ENCODE results near the gene NOS3. TPM values are rescaled to one million over a fixed set of nuclear protein-coding genes. Genes with fewer than 3 reads are reported as not detected.
"Not testable (repeated sequence)": the region's sequence is repeated elsewhere in the genome, so short reads cannot be mapped to it uniquely, and the experiment has no call there.

NOS3 gene
- total and polyA plus RNA-seq, 9 of the 15 experiments (the other 6 are each of a cell fraction or from before 2014, with no cell fraction given), result 1.1 to 121 (median 23.6) TPM

GRCh38 chr7:151026771-151027727 is 36.2 kb downstream of the NOS3 start (continued):
- TF ChIP-seq DEAF1 (CRISPR knock-in tag; IDR thresholded peaks at IDR 0.05) (0 out of 2 replicates have a peak, but pooled peaks have one; percentile 47), HDAC1 (IDR thresholded peaks at IDR 0.05) (peak; percentile 70 to 74; a peak in 2 of 4 replicates), USF1 (CRISPR knock-in tag; IDR thresholded peaks at IDR 0.05) (peak; percentile 67), NFIC (IDR thresholded peaks at IDR 0.05) (peak; percentile 65), BRD9 (IDR thresholded peaks at IDR 0.05; ENCODE audit: low read depth, partially characterized antibody) (peak; percentile 31), TRIM24 (IDR thresholded peaks at IDR 0.05) (peak; percentile 16 to 40; a peak in 2 of 4 replicates), GATAD2A (IDR thresholded peaks at IDR 0.05) (peak; percentile 94), CGGBP1 (CRISPR knock-in tag; IDR thresholded peaks at IDR 0.05) (0 out of 2 replicates have a peak, but pooled peaks have one; percentile 20), EP300 (IDR thresholded peaks at IDR 0.05; ENCODE audit: low read length) (peak; percentile 59), TOE1 (IDR thresholded peaks at IDR 0.05; ENCODE audit: borderline replicate concordance) (peak; percentile 68; the same call in 1 of the 2 replicates), REST (CRISPR knock-in tag; IDR thresholded peaks at IDR 0.05; ENCODE audit: low read depth) (peak; percentile 28; the same call in 1 of the 2 replicates), ARNT (IDR thresholded peaks at IDR 0.05) (peak in 1 of 2 experiments; percentile 12; a peak in 2 of 4 replicates), MYC (IDR thresholded peaks at IDR 0.05; ENCODE audit: low read depth, low read length) (peak; percentile 45; the same call in 1 of the 2 replicates), MYC (CRISPR knock-in tag; IDR thresholded peaks at IDR 0.05; ENCODE audit: borderline replicate concordance, low read depth) (peak; percentile 92; the same call in 1 of the 2 replicates)
- not testable (repeated sequence) for TF ChIP-seq TOE1 (CRISPR knock-in tag; IDR thresholded peaks at IDR 0.05; ENCODE audit: borderline replicate concordance, low read depth); REST (IDR thresholded peaks at IDR 0.05; ENCODE audit: borderline replicate concordance)

All from K562 (cell line).